Large intestine (tissue), 3 donors: ENCODE data around the gene SUGP2. TPM values are rescaled to one million over a fixed set of nuclear protein-coding genes. Genes with fewer than 3 reads are reported as not detected.

Experiments
- DNase-seq, 2 donors: peaks; one replicate each; pipeline versions ENCODE4 v3.0.0 to v3.0.0-alpha.2; 2013
- H3K27ac ChIP-seq: one replicate; pipeline ENCODE4 v1.5.1; 2013; ENCODE audit warnings: low read length
- H3K27me3 ChIP-seq: 2 replicates; pipeline ENCODE4 v1.6.1; 2013; ENCODE audit warnings: low read length; ENCODE audit not compliant: control insufficient read depth, insufficient read depth
- H3K36me3 ChIP-seq: 2 replicates; pipeline ENCODE4 v1.6.1; 2013; ENCODE audit warnings: low read length; ENCODE audit not compliant: control insufficient read depth, insufficient read depth
- H3K4me1 ChIP-seq: one replicate; pipeline ENCODE4 v1.6.1; 2013; ENCODE audit warnings: low read length; ENCODE audit not compliant: control insufficient read depth, insufficient read depth
- H3K4me3 ChIP-seq: one replicate; pipeline ENCODE4 v1.5.1; 2013; ENCODE audit warnings: low read length
- H3K9me3 ChIP-seq: one replicate; pipeline ENCODE4 v1.6.1; 2013; ENCODE audit warnings: mild to moderate bottlenecking, low read depth, low read length, moderate library complexity; ENCODE audit not compliant: control insufficient read depth
- WGBS: methylation state at CpG from one replicate; pipeline ENCODE4 v1.1.5; 2013; ENCODE audit warnings: low lambda C conversion rate; ENCODE audit not compliant: insufficient coverage; 5-methylcytosine and 5-hydroxymethylcytosine counted together
- polyA plus RNA-seq: library from polyadenylated mRNA; unstranded; fragments of 120-200 nt; gene quantifications from one replicate; pipeline ENCODE4 v1.2.1, GENCODE V29; 2013

SUGP2 gene
- polyA plus RNA-seq, 1 donor = 90.0 TPM

- no CpG with 5 or more reads among the region's 18 CpGs for WGBS
- Histone ChIP-seq H3K9me3 (no peaks in the 10 kb centered on the region), H3K4me3 (no peak overlapping the region), H3K27ac (no peak overlapping the region), H3K27me3 (no peaks in the 10 kb centered on the region), H3K36me3 (peaks cover 81% of the 10 kb centered on the region), H3K4me1 (no peaks in the 10 kb centered on the region)
- DNase-seq = no peak
Measured at GRCh38 chr19:19009951-19010350, 23.4 kb downstream of the SUGP2 start.

DNA sequence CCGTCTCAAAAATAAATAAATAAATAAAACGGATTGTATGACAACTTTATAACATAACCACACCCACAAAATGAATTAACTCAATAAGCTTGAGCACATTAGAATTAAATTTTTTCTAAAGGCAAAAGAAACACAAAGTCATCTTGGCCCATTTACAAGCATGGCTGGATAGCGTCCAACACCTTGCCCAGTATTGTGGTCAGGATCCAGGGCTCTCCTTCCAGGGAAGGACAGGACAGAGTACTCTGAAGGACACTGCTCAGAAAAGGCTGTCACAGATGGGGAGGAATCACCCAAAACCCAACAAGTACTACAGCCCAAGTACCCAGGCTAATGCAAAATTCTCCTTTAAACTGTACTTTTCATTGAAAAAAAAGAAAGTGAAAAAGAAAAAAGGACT, 27.1 kb downstream of the SUGP2 start:
- Histone ChIP-seq H3K4me1 (no peaks in the 10 kb centered on the region), H3K36me3 (peaks cover 84% of the 10 kb centered on the region), H3K4me3 (no peak overlapping the region), H3K27ac (no peak overlapping the region), H3K27me3 (no peaks in the 10 kb centered on the region), H3K9me3 (peaks cover 2% of the 10 kb centered on the region)
- no peak for DNase-seq
- no CpG with 5 or more reads among the region's 3 CpGs for WGBS

DNA sequence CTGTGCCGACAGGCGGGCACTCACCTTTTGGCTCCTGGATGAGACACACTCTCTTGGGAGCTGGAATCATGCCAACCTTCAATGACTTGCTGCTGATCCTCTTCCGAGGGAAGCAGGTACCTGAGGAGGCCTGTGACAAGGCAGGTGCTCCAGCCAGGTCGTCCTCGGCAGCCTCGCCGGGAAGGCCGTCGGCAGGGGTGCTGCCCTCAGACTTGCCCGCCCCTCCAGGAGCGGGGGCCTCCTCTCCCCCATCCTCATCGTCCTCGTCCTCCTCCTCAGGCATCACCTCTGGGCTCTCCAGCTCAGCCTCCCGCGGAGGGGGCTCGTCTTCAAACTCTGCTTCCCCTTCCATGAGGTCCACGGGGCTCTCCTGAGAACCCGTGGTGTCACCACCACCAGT, 29.2 kb downstream of the SUGP2 start:
- H3K4me1 ChIP-seq = no peaks in the 10 kb centered on the region
- peaks cover 2% of the 10 kb centered on the region for H3K9me3 ChIP-seq
- H3K36me3 ChIP-seq = peaks cover 77% of the 10 kb centered on the region
- no peak for DNase-seq
- no CpG with 5 or more reads among the region's 18 CpGs for WGBS
- no peak overlapping the region for H3K4me3 ChIP-seq
- H3K27ac ChIP-seq = no peak overlapping the region
- H3K27me3 ChIP-seq = no peaks in the 10 kb centered on the region

DNA sequence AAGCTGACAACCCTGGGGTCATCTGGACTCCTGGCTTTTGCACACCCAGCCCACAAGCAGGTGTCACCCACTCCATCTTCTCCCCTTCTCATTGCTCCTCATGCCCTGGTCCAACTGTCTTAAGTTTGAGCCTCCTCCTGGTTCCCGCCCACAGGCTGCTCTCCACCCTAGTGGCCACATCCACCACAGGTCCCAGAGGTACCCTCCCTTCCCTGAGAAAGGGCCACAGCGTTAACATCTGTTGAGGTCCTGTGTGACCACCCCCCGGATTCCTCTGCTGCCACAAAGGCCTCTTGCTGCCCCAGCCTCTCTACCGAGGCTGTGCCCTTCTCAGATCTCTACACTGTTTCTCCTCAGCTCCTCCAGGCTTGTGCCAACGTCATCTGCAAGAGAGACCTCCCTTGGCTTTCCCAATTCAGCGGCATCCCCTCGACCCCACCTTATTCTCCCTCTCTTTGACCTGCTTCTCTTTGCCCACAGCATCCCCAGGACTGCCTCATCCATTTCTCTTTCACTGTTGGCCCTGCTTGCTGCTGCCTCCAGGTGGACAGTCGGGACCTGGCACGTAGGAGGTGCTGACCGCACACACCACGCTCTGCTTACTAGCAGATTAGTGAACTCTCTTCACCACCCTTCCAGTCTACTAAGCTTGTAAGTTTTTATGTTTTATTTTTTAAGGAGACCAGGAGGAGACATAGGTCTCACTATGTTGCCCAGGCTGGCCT, 33.3 kb downstream of the SUGP2 start:
- Histone ChIP-seq H3K27ac (no peak overlapping the region), H3K4me1 (peaks cover 4% of the 10 kb centered on the region), H3K9me3 (peaks cover 2% of the 10 kb centered on the region), H3K36me3 (peaks cover 62% of the 10 kb centered on the region), H3K4me3 (no peak overlapping the region), H3K27me3 (no peaks in the 10 kb centered on the region)
- DNase-seq = no peak
- WGBS = 81% methylated on average over 4 of the region's 11 CpGs

DNA sequence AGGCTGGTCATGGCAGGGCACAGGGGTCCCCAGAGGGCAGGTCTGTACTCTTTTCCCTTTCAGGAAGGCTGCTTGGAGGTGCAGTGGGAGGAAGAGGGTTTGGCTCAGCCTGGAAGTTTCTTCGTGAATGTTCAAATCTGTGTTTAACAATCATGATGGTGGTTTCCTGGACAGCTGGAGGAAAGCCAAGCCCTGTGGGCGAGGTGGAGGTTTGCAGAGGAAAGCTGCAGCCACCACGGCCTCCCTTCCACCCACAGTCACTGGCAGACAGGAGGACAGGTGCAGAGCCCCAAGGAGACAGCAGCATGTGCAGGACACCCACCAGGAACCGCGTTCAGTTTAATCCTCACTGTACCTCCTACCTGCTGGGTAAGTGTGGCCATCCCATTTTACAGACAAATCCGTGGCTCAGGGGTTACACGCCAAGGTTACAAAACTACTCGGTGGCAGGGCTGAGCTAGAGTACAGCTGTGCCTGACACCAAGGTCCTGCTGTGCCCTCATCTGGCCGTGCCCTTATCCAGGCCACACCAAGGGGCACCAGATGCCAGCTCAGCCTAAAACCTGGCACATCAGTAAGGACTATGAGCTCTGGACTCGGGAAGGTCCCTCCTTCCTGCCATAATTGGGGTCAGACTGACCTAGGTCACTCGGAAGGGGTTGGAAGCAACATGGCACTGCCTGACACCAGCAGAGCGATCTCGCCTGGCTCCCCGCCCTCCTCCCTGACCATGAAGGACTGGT, 34.1 kb downstream of the SUGP2 start:
- Histone ChIP-seq H3K27me3 (no peaks in the 10 kb centered on the region), H3K9me3 (peaks cover 2% of the 10 kb centered on the region), H3K4me1 (peaks cover 4% of the 10 kb centered on the region), H3K27ac (no peak overlapping the region), H3K36me3 (peaks cover 60% of the 10 kb centered on the region), H3K4me3 (no peak overlapping the region)
- no peak for DNase-seq
- no CpG with 5 or more reads among the region's 14 CpGs for WGBS

DNA sequence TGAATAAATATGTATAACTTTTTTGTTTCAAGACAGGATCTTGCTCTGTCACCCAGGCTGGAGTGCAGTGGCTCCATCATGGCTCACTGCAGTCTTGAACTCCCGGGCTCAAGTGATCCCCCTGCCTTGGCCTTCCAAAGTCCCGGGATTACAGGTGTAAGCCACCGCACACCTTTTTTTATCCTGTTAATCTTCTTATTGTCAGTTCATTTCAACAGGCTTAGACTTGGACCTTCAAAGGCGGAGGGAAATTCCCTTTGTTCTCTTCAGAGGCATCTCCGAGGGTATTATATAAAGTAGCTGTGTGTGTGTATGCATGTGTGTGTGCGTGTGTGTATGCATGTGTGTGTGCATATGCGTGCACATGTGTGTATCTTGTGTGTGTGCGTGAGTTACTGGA, 35.0 kb downstream of the SUGP2 start:
- DNase-seq = no peak
- Histone ChIP-seq H3K9me3 (no peaks in the 10 kb centered on the region), H3K36me3 (peaks cover 60% of the 10 kb centered on the region), H3K27me3 (no peaks in the 10 kb centered on the region), H3K4me3 (no peak overlapping the region), H3K27ac (no peak overlapping the region), H3K4me1 (peaks cover 4% of the 10 kb centered on the region)
- WGBS = no CpG with 5 or more reads among the region's 8 CpGs

DNA sequence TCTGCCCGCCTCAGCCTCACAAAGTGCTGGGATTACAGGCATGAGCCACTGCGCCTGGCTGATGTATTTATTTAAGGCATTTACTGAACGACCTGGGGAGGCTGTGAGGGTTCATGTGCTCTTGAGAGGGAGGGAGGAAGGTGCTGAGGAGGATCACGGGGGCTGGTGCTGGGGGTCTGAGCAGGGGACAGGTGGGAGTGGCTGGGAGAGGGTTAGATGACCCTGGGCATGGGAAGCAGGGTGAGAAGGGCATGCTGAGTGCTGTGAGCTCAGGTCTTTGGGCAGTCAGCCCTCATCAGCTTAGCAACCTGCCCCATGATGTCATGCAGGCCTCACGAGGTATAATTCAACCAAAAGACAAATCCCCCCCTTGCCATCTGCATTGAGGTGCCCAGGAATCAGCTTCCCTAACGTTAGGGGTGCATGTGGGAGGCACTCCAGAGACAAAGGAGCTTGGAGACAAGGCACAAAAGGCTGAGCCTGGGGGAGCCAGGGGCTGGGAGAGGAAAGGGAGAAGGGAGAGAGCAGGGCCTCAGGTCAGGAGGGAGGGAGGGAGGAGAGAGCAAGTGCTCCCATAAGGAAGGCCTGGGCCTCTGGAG, 36.4 kb downstream of the SUGP2 start:
- no CpG with 5 or more reads among the region's 6 CpGs for WGBS
- Histone ChIP-seq H3K9me3 (no peaks in the 10 kb centered on the region), H3K4me3 (no peak overlapping the region), H3K27me3 (no peaks in the 10 kb centered on the region), H3K4me1 (peaks cover 4% of the 10 kb centered on the region), H3K27ac (no peak overlapping the region), H3K36me3 (peaks cover 63% of the 10 kb centered on the region)
- no peak for DNase-seq

DNA sequence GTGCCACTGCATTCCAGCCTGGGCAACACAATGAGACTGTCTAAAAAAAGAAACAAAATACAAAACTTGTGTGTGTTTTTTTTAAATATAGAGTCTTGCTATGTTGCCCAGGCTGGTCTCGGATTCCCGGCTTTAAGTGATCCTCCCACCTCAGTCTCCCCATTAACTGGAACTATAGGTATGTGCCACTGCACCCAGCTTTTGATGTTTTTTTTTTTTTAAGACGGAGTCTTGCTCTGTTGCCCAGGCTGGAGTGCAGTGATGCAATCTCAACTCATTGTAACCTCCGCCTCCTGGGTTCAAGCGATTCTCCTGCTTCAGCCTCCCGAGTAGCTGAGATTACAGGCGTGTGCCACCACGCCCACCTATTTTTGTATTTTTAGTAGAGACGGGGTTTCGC, 37.0 kb downstream of the SUGP2 start:
- no peak overlapping the region for H3K27ac ChIP-seq
- no peaks in the 10 kb centered on the region for H3K27me3 ChIP-seq
- H3K4me3 ChIP-seq = no peak overlapping the region
- 90% methylated on average over 2 of the region's 10 CpGs for WGBS
- H3K36me3 ChIP-seq = peaks cover 62% of the 10 kb centered on the region
- H3K4me1 ChIP-seq = peaks cover 4% of the 10 kb centered on the region
- no peak for DNase-seq
- no peaks in the 10 kb centered on the region for H3K9me3 ChIP-seq

- Histone ChIP-seq H3K36me3 (peaks cover 65% of the 10 kb centered on the region), H3K4me1 (peaks cover 4% of the 10 kb centered on the region), H3K9me3 (no peaks in the 10 kb centered on the region), H3K27me3 (no peaks in the 10 kb centered on the region), H3K27ac (no peak overlapping the region), H3K4me3 (no peak overlapping the region)
- WGBS = no CpG with 5 or more reads among the region's 5 CpGs
- DNase-seq = peak; percentile 48 to 49
Measured at GRCh38 chr19:18995804-18996241, 37.5 kb downstream of the SUGP2 start.

- H3K36me3 ChIP-seq = peaks cover 52% of the 10 kb centered on the region
- no peaks in the 10 kb centered on the region for H3K9me3 ChIP-seq
- H3K27me3 ChIP-seq = no peaks in the 10 kb centered on the region
- no peak overlapping the region for H3K4me3 ChIP-seq
- no peak for DNase-seq
- WGBS = no CpG with 5 or more reads among the region's 10 CpGs
- no peak overlapping the region for H3K27ac ChIP-seq
- H3K4me1 ChIP-seq = peaks cover 4% of the 10 kb centered on the region
Measured at GRCh38 chr19:18993115-18993514, 40.2 kb downstream of the SUGP2 start.
